H9 (cell line): ENCODE results near the gene SLC48A1. TPM values are rescaled to one million over a fixed set of nuclear protein-coding genes. Genes with fewer than 3 reads are reported as not detected.

ENCODE experiments used
- DNase-seq: peaks from one replicate; pipeline ENCODE4 v3.0.0-alpha.2; 2017
- H2AFZ ChIP-seq: one replicate; pipeline ENCODE4 v1.6.1; 2013; ENCODE audit warnings: mild to moderate bottlenecking, low read length, control low read depth, moderate library complexity
- H2AK5ac ChIP-seq: 2 replicates; pipeline ENCODE4 v1.6.1; 2013; ENCODE audit warnings: low read length, control low read depth, mixed read lengths; ENCODE audit not compliant: insufficient read length
- H2BK120ac ChIP-seq: one replicate; pipeline ENCODE4 v1.6.1; 2013; ENCODE audit warnings: low read depth, mild to moderate bottlenecking, low read length, control low read depth, inconsistent platforms; ENCODE audit not compliant: poor library complexity, severe bottlenecking
- H2BK12ac ChIP-seq: 2 replicates; pipeline ENCODE4 v1.6.1; 2013; ENCODE audit warnings: low read length, control low read depth, mixed read lengths, low read depth; ENCODE audit not compliant: insufficient read length
- H2BK15ac ChIP-seq: 2 replicates; pipeline ENCODE4 v1.6.1; 2013; ENCODE audit warnings: low read depth, low read length, control low read depth
- H2BK20ac ChIP-seq: one replicate; pipeline ENCODE4 v1.6.1; 2013; ENCODE audit warnings: low read depth, mild to moderate bottlenecking, low read length, control low read depth, inconsistent platforms; ENCODE audit not compliant: poor library complexity, severe bottlenecking
- H2BK5ac ChIP-seq: 2 replicates; pipeline ENCODE4 v1.6.1; 2013; ENCODE audit warnings: low read length, control low read depth, mixed read lengths; ENCODE audit not compliant: insufficient read length
- H3K14ac ChIP-seq: 2 replicates; pipeline ENCODE4 v1.6.1; 2013; ENCODE audit warnings: low read length, control low read depth; ENCODE audit not compliant: insufficient read depth
- H3K18ac ChIP-seq: 2 replicates; pipeline ENCODE4 v1.6.1; 2013; ENCODE audit warnings: low read depth, mild to moderate bottlenecking, mixed read lengths, low read length, control low read depth; ENCODE audit not compliant: insufficient read length
- H3K23ac ChIP-seq: 2 replicates; pipeline ENCODE4 v1.6.1; 2013; ENCODE audit warnings: low read length, control low read depth, mixed read lengths, low read depth; ENCODE audit not compliant: insufficient read length
- H3K23me2 ChIP-seq: 2 replicates; pipeline ENCODE4 v1.6.1; 2013; ENCODE audit warnings: low read depth, mild to moderate bottlenecking, mixed read lengths, low read length, control low read depth; ENCODE audit not compliant: insufficient read length, poor library complexity, severe bottlenecking
- H3K27ac ChIP-seq: 2 replicates; pipeline ENCODE4 v1.5.1; 2013; ENCODE audit warnings: low read length, control low read depth, mixed read lengths, low read depth; ENCODE audit not compliant: insufficient read length
- H3K27me3 ChIP-seq: 2 replicates; pipeline ENCODE4 v1.6.1; 2013; ENCODE audit warnings: low read length, control low read depth, inconsistent platforms; ENCODE audit not compliant: insufficient read depth
- H3K4ac ChIP-seq: 2 replicates; pipeline ENCODE4 v1.6.1; 2013; ENCODE audit warnings: low read depth, mild to moderate bottlenecking, control low read depth, inconsistent platforms, low read length, moderate library complexity
- H3K4me1 ChIP-seq: 2 replicates; pipeline ENCODE4 v1.6.1; 2013; ENCODE audit warnings: low read length, control low read depth, inconsistent platforms; ENCODE audit not compliant: insufficient read depth
- H3K4me2 ChIP-seq: 2 replicates; pipeline ENCODE4 v1.6.1; 2013; ENCODE audit warnings: low read length, control low read depth, mixed read lengths; ENCODE audit not compliant: insufficient read length, insufficient read depth
- H3K56ac ChIP-seq: 2 replicates; pipeline ENCODE4 v1.6.1; 2013; ENCODE audit warnings: low read depth, mild to moderate bottlenecking, mixed read lengths, low read length, control low read depth; ENCODE audit not compliant: insufficient read length
- H3K79me1 ChIP-seq: 2 replicates; pipeline ENCODE4 v1.6.1; 2013; ENCODE audit warnings: low read depth, mild to moderate bottlenecking, moderate library complexity, low read length, control low read depth, inconsistent platforms; ENCODE audit not compliant: insufficient read depth, poor library complexity, severe bottlenecking
- H3K79me2 ChIP-seq: 2 replicates; pipeline ENCODE4 v1.6.1; 2013; ENCODE audit warnings: low read length, control low read depth, inconsistent platforms; ENCODE audit not compliant: insufficient read depth
- H3K9ac ChIP-seq: 2 replicates; pipeline ENCODE4 v1.6.1; 2013; ENCODE audit warnings: low read length, control low read depth, mixed read lengths; ENCODE audit not compliant: insufficient read length; ENCODE audit errors: extremely low read depth
- H3K9me3 ChIP-seq: one replicate; pipeline ENCODE4 v1.6.1; 2013; ENCODE audit warnings: low read depth, low read length, inconsistent platforms; ENCODE audit not compliant: control insufficient read depth
- H3T11ph ChIP-seq: one replicate; pipeline ENCODE4 v1.6.1; 2013; ENCODE audit warnings: mild to moderate bottlenecking, low read length, control low read depth, inconsistent platforms
- H4K20me1 ChIP-seq: one replicate; pipeline ENCODE4 v1.6.1; 2013; ENCODE audit not compliant: control insufficient read depth, insufficient read length, insufficient read depth
- H4K5ac ChIP-seq: 2 replicates; pipeline ENCODE4 v1.6.1; 2013; ENCODE audit warnings: low read depth, mild to moderate bottlenecking, mixed read lengths, low read length, control low read depth; ENCODE audit not compliant: insufficient read length
- H4K8ac ChIP-seq: replicated peaks from 2 replicates; pipeline ENCODE4 v1.6.1; 2013; ENCODE audit warnings: low read length, control low read depth, mixed read lengths, low read depth; ENCODE audit not compliant: insufficient read length
- H4K91ac ChIP-seq: 2 replicates; pipeline ENCODE4 v1.6.1; 2013; ENCODE audit warnings: low read depth, mild to moderate bottlenecking, moderate library complexity, mixed read lengths, low read length, control low read depth; ENCODE audit not compliant: insufficient read length
- H3K27ac Mint-ChIP-seq, 3 experiments: 2 replicates in 2 of 3; 3 replicates in 1 of 3; pipeline ENCODE4 v1.8.0; 2020 to 2021; ENCODE audit warnings: mixed read lengths in 3 of 3, mild to moderate bottlenecking in 1 of 3, moderate library complexity in 1 of 3
- H3K27me3 Mint-ChIP-seq: 2 replicates; pipeline ENCODE4 v1.8.0; 2021; ENCODE audit warnings: low read depth, mild to moderate bottlenecking, moderate library complexity, mixed read lengths
- H3K36me3 Mint-ChIP-seq, 3 experiments: 2 replicates in 2 of 3; 3 replicates in 1 of 3; pipeline ENCODE4 v1.8.0; 2020 to 2021; ENCODE audit warnings: low read depth in 3 of 3, mixed read lengths in 3 of 3; ENCODE audit not compliant: insufficient read depth in 1 of 3
- H3K4me1 Mint-ChIP-seq, 2 experiments: 2 replicates each; pipeline ENCODE4 v1.8.0; 2020; ENCODE audit warnings: mixed read lengths in 2 of 2
- H3K4me3 Mint-ChIP-seq, 2 experiments: 2 replicates in 1 of 2; 3 replicates in 1 of 2; pipeline ENCODE4 v1.8.0; 2020 to 2021; ENCODE audit warnings: mild to moderate bottlenecking in 2 of 2, mixed read lengths in 2 of 2, moderate library complexity in 1 of 2
- H3K9me3 Mint-ChIP-seq, 2 experiments: 2 replicates in 1 of 2; 3 replicates in 1 of 2; pipeline ENCODE4 v1.8.0; 2020; ENCODE audit warnings: mild to moderate bottlenecking in 2 of 2, mixed read lengths in 2 of 2, moderate library complexity in 1 of 2
- WGBS: extraction: QIAGEN DNeasy Blood & Tissue Kit; methylation state at CpG from one replicate; pipeline ENCODE4 v1.1.7; 2013; ENCODE audit warnings: missing lambda C conversion rate, low lambda C conversion rate, mixed read lengths; ENCODE audit not compliant: insufficient read length; ENCODE audit errors: extremely low coverage; 5-methylcytosine and 5-hydroxymethylcytosine counted together
- total RNA-seq: library from RNA; stranded (reverse); gene quantifications from 2 replicates; pipeline ENCODE4 v1.2.1, GENCODE V29; 2021
- TF ChIP-seq, protein P1 (sequence below): fragments of 200-600 bp; sonication (generic); conservative IDR thresholded peaks from 3 replicates; pipeline ENCODE4 v1.8.0; 2021; ENCODE audit warnings: antibody characterized with exemption, mild to moderate bottlenecking

SLC48A1 gene
- total RNA-seq, 1 experiment from 2014 or later, result 10.6 TPM

DNA sequence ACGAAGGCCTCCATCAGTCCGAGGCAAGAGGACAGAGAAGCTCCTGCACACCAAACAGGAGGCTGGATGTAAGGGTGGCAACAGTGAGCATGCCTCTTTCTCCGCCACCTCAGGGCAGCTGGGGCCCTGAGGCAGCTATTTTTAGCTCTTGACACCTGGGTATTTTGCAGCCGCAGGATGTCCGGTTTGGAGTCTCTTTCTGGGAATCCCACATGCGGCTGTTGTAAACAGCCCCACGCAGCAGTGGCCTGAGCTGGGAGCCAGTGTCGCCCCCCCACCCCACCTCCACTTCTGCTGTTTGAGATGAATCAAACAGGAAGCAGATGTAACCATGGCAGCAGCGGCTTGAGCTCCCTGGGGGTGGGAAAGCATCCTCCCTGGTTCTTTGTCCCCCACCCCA, 35.0 kb downstream of the SLC48A1 start:
- H4K91ac ChIP-seq, result no peak overlapping the region
- no peak overlapping the region for H2AK5ac ChIP-seq
- H4K20me1 ChIP-seq, result no peaks in the 10 kb centered on the region
- no peak for DNase-seq
- no peaks in the 10 kb centered on the region for H3K9me3 Mint-ChIP-seq
- peaks cover 2 to 18% (median 17%) of the 10 kb centered on the region in 3 experiments; a peak in 6 of 7 replicates for H3K36me3 Mint-ChIP-seq
- H2BK5ac ChIP-seq, result no peak overlapping the region
- H3T11ph ChIP-seq, result no peak overlapping the region
- H3K79me1 ChIP-seq, result peaks cover 9% of the 10 kb centered on the region
- no peak overlapping the region for H3K4me2 ChIP-seq
- peaks cover 22% of the 10 kb centered on the region for H3K4me1 ChIP-seq
- H3K27ac ChIP-seq, result no peak overlapping the region
- no peak overlapping the region for H4K8ac ChIP-seq
- no peak overlapping the region for H3K9ac ChIP-seq
- H3K23ac ChIP-seq, result no peak overlapping the region
- no peaks in the 10 kb centered on the region for H3K27me3 ChIP-seq
- H4K5ac ChIP-seq, result no peak overlapping the region
- no peak overlapping the region for H3K56ac ChIP-seq
- H2BK15ac ChIP-seq, result no peak overlapping the region
- H2BK20ac ChIP-seq, result no peak overlapping the region
- no peak overlapping the region for H2AFZ ChIP-seq
- no peak overlapping the region for H2BK120ac ChIP-seq
- H3K14ac ChIP-seq, result no peak overlapping the region
- H3K23me2 ChIP-seq, result peaks cover 5% of the 10 kb centered on the region
- no peaks in the 10 kb centered on the region for H3K9me3 ChIP-seq
- peaks cover 56 to 67% of the 10 kb centered on the region in 2 experiments for H3K4me1 Mint-ChIP-seq
- WGBS, result no CpG with 5 or more reads among the region's 9 CpGs
- no peak overlapping the region for H3K18ac ChIP-seq
- peak overlapping the region in 1 of 3 experiments; percentile 10; a peak in 3 of 7 replicates for H3K27ac Mint-ChIP-seq
- H3K4me3 Mint-ChIP-seq, result no peak overlapping the region
- TF ChIP-seq, protein P1, sequence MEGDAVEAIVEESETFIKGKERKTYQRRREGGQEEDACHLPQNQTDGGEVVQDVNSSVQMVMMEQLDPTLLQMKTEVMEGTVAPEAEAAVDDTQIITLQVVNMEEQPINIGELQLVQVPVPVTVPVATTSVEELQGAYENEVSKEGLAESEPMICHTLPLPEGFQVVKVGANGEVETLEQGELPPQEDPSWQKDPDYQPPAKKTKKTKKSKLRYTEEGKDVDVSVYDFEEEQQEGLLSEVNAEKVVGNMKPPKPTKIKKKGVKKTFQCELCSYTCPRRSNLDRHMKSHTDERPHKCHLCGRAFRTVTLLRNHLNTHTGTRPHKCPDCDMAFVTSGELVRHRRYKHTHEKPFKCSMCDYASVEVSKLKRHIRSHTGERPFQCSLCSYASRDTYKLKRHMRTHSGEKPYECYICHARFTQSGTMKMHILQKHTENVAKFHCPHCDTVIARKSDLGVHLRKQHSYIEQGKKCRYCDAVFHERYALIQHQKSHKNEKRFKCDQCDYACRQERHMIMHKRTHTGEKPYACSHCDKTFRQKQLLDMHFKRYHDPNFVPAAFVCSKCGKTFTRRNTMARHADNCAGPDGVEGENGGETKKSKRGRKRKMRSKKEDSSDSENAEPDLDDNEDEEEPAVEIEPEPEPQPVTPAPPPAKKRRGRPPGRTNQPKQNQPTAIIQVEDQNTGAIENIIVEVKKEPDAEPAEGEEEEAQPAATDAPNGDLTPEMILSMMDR, result no peak
- H3K27me3 Mint-ChIP-seq, result no peaks in the 10 kb centered on the region; the same call in 1 of the 2 replicates
- no peak overlapping the region for H3K4ac ChIP-seq
- H3K79me2 ChIP-seq, result peaks cover 22% of the 10 kb centered on the region; the same call in 1 of the 2 replicates
- no peak overlapping the region for H2BK12ac ChIP-seq
